Stimulated activated CD8-positive, alpha-beta memory T cell treated with anti-CD3 and anti-CD28 coated beads, Interleukin-15, amount 100 ng/mL, for 4 hours (primary cell): ENCODE data around the gene KAZN.

ENCODE experiments used
- DNase-seq, 2 donors: peaks; one replicate each; pipeline ENCODE4 v3.0.0-alpha.2; 2020; ENCODE audit warnings: low read depth in 2 of 2

KAZN gene

DNA sequence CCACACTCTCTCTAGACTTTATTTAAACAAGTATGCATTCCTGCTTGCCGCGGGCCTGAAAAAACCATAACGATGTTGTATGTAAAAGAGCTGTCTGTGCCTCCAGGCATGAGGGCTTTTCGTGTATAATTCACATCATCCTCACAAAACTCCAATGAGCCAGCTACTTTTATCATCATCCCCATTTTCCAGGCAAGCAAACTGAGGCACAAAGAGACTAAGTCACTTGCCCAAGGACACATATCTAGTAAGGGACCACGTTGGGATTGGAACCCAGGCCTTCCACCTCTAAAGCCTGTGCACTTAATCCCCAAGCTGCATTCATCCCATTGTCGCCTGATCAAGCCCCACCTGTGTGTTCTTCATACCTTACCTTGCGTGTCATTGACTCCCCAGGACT lies 226.9 kb downstream of the KAZN start:
- DNase-seq: no peak

DNA sequence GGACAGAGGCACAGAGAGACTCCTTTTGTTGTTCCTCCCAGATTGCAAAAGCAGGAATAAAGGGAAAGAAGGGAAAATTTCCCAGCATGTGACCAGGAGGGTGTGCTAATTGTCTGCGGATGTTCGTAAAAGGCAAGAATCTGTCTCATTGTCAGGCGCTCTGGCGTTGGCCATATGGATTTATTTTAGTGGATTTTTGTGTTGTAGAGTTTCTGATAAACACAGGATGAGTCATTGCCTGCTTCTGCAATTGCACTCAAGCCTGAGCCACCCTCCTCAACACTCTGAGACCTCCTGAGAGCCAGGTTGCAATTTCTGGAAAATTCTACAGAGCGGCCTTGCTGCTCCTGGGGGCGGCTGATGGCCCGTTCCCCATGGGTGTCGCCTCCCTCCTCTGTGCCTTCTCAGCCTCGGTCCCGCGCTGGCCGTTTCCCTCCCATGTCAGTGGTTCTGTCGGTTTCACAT lies 227.7 kb downstream of the KAZN start:
- no peak for DNase-seq

DNA sequence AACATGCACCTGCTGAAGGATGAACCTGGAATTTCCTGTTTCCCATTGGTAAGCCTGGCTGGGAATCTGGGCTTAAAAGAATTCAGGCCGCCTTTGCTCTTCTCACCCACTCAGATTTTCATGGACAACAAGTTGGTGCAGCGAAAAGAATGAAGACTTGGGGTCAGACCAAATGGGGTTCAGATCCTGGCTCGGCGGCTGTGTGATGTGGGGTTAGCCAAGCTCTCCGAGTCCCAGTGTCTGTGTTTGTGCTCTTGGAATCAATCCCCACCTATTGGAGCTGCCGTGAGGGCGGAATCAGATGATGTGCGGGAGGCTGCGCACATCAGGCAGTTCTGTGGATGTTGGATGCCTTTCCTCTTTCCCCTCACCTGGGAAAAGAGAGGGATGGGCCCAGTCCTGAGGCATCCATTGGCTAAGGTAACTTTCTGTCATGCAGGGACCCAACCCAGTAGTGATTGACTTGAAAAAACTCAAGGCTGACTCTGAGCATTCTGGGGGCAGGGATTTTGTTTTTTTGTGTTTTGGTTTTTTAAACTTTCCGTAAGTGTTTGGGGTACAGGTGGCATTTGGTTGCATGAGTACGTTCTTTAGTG lies 228.3 kb downstream of the KAZN start:
- DNase-seq: no peak

DNA sequence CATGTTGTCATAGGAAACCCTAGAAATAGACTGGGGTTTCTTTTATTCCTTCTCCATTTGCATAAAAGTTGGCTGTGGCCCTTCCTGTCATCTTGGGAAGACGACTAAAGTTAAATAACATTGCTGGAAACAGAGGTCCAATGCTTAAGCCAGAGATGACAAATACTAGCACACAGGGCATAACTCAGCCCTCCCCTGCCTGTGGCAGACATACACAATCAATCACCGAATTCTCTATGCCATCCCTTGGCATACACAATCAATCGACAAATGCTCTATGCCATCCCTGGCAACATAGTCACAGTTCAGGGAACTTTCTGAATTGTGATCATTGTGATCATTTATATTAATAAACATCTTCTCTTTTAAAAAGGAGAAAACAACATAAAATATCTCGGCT lies 229.4 kb downstream of the KAZN start:
- DNase-seq: no peak

DNA sequence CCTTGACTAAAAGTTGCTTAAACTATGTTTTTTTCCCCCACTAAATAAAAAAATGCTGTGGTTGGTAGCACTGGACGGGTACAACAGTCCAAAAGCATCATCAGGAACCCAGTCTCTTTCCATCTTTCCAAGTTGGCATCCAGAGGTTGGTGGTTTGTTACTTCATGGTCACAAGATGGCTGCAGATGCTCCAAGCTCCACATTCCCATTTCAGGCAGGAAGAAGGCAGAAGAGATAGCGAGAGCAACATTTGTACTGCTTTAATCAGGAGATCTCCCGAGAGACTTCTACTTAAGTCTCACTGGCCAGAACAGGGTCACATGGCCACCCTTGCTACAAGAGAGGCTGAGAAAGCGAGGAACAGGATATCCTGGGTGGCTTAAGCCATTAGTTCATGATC lies 230.2 kb downstream of the KAZN start:
- DNase-seq: no peak

DNA sequence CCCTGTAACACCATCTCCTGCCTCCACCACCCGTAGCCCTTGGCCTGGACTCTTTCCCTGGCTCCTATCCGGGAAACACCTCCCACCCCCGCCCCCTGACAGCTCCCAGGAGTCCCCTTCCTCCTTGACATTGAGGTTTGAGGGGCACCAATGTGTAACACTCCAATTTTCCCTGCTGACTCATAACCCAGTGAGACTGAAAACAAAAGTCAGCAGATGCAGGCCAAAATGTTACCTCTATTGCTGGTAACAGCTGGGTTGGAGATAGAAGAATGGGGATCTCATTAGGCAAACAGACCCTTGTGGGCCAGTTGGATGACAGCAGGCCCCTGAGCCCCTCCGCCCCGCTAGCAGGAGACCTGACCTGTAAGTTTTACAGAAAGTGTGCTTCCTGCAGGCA lies 237.2 kb downstream of the KAZN start:
- DNase-seq: no peak

DNA sequence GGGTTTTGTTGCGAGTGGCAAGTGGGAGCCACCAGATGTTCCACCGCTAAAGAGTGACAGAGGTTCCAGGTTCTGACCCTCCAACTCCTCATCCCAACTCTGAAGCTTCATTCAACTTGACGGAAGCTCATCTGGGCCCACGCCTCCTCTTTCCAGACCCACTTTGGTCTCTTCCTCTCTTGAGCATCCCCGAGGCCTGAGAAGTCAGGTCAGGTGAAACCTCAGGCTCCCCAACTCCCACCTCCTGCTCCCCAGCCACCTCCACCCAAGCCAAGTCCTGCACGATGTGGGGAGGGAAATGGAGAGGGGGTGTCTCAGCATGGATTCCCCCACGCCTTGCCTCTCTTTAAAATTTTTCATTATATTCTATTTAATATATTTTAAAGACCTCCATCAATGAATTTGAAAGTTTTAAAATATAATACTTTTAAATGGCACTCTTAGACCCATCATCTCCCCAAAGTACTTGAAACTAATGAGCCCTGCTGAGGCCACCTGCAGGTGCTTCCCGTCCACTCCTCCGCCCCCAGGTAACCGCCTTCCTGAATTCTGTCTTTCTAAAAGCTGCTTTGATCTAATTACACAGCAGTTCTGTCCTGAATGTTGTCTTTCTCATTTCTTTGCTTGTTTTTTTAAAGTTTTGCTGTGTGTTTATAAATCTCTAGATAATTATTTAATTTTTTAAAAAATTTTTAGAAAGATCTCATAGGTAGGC lies 238.1 kb downstream of the KAZN start:
- no peak for DNase-seq

DNA sequence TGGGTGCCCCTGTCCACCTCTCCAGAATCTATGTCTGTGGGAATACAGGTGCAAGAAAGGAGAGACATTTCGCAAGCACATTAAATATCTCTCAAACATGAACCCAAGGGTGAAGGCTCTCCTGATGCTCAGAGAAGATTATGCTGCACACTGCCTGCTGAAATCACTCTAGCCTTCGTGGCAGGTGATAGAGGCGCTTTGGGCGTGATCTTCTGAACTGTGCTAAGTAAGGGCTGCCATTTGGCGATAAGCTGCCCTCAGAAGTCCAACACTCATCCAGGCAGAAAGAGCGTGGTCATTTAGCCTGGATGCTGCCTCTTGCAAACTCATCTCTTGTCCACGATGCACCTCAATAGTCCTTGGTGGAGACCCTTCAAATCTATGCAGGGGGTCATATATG lies 241.9 kb downstream of the KAZN start:
- DNase-seq: no peak

DNA sequence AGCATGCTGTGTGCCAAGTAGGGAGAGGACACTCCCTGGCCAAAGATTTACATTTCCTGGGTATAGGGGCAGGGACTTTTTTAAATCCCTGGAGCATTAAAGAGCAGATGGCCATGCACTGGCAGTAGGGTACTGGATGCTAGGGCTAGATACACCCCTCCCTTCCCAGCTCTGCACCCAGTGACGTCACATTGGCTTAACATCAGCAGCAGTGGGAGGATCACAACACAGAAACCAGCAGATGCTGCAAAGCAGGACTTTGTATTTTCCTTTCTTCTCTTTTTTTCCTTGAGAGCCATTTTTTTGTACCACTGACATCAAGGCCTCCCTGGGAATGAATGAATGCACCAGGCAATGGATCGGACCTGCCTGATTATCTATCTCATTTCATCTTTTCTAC lies 243.0 kb downstream of the KAZN start:
- no peak for DNase-seq

DNA sequence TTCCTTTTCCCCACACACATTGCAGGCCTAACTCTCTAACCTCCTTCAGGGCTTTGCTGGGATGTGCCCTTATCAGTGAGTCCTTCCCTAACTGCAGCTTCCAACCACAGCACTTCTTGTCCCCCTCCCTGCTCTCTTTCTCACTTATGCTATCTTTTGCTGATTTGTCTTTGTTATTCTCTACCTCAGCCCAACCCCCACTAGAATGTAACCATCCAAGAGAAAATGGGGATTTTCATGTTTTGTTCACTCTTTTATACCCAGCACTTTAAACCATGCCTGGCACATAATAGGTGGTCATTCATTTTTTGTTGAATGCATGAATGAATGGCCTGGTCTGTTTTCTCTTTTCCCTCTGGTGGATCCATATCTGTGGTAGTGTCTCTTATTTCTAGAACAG lies 243.5 kb downstream of the KAZN start:
- DNase-seq: no peak

DNA sequence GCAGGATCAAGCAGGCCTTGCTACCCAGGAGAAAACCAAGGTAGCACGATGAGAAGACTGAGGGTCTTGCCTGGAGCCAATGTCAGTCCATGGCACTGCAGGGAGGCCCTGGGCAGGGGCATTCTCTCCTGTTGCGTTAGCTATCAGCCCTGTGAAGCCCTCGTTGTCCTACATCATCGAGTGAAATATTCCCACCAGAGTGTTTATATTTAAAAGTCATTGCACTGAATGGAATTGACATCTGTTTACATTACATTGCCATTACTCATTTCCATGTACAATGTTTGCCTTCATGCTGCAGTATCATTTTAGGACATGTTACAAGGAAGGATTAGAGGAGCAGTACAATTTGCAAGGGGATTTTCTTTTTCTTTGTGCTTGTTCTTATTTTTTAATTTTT lies 243.9 kb downstream of the KAZN start:
- no peak for DNase-seq

DNA sequence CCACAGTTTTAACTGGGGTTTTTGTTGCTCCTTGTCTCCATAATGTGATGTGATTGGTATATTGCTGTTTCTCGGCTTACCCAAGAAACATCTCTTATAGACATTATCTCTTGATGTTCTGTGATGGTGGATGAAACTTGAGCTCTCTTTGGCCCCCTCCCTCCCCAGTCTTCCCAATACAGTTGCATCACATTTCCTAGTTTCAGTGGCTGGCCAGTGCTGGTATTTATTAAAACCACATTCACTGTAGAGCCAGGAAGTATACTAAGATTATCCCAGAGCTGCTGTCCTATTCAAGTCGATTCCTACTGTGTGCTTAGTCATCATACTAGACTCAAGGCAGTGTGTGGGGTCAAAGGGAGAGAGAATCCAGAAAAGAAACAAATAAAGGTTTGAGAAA lies 244.4 kb downstream of the KAZN start:
- no peak for DNase-seq

DNA sequence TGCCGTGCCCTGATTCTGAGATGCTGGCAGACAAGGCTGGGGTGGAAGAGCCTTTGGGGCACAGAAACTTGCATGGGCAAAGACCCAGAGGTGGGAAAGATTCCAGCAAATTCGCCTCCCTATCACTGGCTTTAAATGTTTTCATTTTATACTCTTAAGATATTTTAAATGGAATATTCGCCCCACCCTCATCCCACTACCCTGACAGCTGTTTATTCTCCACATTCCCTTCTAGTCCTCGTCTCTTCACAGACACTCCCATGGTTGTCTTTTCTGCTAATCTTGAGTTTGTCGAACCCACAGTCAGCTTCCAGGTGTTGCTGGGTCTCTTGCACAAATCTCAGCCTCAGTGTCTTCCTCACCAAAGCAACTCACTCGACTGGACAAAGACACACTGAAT lies 245.0 kb downstream of the KAZN start:
- DNase-seq: no peak

DNA sequence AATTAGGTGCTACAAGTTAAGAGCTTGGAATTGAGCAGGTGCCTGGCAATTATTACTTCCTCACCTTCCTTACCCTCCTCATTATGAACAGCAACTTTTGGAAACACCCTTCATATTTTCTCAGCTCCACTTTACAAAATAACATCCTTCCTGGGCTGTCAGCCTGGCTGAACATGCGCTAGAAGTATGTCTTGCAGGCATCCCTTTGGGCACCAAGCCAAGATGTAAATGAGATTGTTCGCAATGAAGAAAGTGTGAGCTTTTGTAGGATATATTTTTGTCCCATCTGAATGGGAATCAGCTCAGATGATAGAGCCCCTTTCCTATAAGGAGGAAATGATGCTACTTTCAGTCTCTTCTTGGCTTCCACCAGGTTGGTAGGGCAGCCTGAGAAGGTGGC lies 245.9 kb downstream of the KAZN start:
- DNase-seq: no peak

DNA sequence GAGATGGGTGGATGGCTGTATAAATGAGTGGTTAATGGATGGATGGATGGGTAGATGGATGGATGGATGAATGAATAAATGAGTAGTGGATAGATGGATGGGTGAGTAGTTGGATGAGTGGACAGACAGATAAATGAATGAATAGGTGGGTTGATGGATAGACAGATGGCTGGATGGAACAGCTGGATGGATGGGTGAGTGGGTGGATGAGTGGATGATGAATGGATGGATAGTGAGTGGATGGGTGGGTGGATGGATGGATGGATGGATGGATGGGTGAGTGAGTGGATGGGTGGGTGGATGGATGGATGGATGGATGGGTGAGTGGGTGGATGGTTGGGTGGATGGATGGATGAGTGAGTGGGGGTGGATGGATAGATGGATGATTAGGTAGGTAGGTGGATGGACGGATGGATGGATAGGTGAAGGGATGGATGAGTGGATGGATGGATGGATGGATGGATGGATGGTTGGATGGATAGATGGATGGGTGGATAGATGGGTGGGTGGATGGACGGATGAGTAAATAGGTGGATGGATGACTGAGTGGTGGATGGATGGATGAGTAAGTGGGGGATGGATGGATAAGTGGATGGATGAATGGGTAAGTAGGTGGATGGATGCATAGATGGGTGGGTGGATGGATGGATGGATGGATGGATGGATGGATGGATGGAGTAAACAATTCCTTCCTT lies 246.6 kb downstream of the KAZN start:
- DNase-seq: no peak

DNA sequence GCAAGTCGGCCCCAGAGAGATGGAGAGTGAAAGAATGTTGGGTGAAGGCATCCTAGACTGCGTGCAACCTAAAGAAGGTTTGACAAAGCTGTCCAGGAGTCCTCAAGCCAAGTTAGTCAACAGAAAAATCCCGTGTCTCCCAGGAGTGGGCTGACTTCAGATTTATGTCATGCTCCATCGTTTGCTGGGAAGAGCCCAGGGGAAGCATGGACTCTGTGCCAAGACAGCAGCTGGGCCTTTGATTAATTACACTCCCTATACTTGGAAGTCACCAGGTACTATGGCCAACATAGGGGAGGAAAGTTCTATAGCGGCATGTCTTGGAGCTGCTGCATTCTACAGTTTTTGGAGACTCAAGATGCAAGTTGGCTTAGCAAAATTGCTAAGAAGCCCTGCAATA lies 247.4 kb downstream of the KAZN start:
- no peak for DNase-seq

DNA sequence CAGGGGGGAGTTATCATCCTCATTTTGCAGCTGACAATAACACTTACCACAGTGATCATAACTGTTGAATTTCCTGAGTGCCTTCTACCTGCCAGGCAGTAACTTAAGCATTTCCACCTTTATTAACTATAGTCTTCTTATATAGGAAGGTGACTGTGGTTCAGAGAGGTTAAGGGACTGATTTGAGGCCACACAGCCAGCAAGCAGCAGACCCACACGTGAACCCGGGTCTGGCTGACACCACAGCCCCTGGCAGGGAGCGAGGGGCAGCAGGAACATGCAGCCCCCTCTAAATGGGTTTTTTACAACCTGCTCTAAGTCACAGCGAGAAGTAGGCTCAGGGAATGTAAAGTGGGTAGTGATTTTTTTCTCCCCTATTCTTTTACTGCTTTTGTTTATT lies 248.2 kb downstream of the KAZN start:
- DNase-seq: no peak

DNA sequence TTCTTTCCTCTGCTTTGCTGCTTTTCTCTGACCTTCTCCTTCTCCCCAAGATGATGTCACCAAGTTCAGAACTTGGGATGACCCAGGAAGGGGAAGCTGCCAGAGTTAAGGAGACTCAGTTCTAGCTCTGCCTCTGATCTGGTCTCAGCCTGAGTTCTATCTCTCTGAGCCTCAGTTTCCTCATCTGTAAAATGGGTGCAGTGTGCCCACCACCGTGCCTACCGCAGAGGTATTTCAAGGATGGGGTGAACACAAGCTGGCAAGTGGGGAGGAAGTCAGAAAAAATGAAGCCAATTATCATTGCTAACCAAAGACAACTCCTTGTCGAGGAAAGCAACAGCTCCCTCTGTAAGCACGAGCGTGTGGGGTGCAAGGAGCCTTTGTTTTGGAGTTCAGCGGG lies 249.7 kb downstream of the KAZN start:
- DNase-seq: no peak

DNA sequence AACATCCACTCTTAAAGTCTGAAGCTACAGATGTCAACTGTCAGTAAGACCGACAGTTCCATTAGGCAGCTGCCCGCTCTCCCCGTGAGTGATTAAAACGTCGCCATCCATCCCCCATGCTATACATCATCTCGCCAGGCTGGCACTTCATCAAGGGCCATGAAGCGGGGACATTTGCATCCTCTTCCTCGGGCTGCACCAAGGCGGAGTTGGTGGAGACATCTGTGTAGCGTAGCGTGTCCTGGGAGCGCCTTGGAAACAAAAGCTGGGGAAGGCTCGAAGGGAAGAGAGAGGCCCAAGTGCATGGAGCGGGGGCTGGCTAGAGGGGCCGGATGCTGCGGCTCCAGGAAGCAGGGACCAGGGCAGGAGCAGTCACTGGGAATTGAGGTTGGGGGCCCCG lies 250.1 kb downstream of the KAZN start:
- no peak for DNase-seq

DNA sequence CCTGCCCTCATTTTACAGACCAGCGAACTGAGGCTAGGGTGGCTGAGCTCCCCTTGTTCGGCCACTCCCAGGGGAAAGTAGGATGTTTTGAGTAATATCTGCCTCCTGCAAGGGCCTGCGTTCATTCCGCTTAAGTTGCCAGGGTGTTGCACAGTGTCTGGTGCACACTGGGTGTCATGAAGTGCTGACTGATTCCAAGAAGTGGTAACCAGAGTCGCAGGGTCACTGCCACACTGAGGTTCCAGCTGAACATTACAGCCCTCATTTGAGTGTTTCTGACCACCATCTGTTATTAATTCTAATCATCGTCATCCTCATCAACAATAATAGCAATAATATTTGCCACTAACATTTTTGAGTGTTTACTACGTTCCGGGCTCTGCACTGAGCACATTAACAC lies 250.6 kb downstream of the KAZN start:
- DNase-seq: no peak

DNA sequence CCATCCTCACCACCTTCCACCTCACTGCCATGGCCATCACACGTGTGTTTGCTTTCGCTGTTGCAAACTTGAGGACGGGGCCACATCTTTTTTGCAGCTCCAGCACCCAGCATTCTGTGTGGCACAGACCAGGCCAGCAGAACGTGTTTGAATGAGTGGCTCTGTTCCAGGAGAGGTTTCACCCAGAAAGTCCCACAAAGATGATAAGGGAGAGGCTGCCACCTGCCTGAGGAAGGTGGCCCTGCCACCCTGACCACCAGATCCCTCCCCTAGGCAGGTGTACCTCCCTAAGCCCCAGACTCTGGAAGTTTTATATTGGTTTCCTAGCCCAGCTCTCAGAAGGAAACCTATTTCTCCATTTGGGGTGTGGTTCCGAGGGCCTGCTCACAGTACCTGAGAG lies 252.1 kb downstream of the KAZN start:
- DNase-seq: no peak

DNA sequence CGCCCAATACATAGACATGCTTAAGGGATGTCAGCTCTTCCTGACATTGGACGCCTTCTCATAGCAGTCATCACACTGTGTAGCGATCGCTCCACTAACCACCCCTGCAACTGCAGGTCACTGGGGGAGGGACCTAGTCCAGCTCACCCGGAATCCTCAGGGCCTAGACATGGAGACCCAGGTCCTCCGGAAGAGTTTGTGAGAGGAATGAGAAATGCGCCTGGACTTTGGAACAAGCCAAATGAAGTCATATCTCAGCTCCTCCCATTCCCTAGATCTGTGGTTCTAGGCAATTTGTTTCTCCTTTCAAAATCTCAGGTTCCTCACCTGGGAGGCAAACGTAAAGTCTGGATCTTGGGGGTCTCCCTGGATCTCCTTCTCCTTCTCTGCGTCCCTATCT lies 253.3 kb downstream of the KAZN start:
- DNase-seq: no peak

DNA sequence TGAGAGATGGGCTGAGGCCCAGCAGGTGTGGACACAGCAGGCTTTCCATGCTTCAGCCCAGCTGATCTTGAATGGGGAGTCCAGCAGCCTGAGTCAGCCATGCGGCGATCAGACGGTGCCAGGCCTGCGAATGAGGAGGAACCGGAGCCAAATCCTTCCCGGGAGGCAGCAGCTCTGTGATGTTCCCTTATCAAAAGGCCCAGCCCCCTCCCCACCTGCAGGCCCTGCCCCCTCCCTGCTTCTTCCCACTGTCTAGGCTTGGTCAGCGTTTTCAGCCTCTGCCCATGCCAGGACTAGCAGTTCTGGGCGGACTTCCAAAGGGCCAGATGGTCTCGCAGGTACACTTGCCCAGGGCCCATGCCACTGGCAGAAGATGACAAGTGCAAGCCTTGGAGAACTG lies 253.8 kb downstream of the KAZN start:
- DNase-seq: no peak
